Measurements from ENCODE around the gene NSFL1C. TPM values are rescaled to one million over a fixed set of nuclear protein-coding genes. Genes with fewer than 3 reads are reported as not detected.

The NSFL1C gene
- total and polyA plus RNA-seq, 2 experiments from 2014 or later = 48.9 to 92.2 TPM

- Mint-ChIP-seq H3K36me3 (ENCODE audit: low read depth) (no peaks in the 10 kb centered on the region), H3K4me1 (no peaks in the 10 kb centered on the region; the same call in 2 of the 3 replicates), H3K27ac (no peak overlapping the region), H3K9me3 (no peaks in the 10 kb centered on the region; the same call in 1 of the 3 replicates), H3K4me3 (no peak overlapping the region), H3K27me3 (ENCODE audit: insufficient read depth, low read depth, poor library complexity) (peaks cover 4% of the 10 kb centered on the region)
- no peaks in the 10 kb centered on the region for H3K27me3 ChIP-seq (ENCODE audit: insufficient read depth)
- no peaks in the 10 kb centered on the region for H3K9me2 ChIP-seq (ENCODE audit: insufficient read depth)
- TF ChIP-seq REST (IDR thresholded peaks at IDR 0.05; ENCODE audit: unreplicated experiment) (no peak), ETS1 (IDR thresholded peaks at IDR 0.05) (no peak), STAT1 (IDR thresholded peaks at IDR 0.05; ENCODE audit: unreplicated experiment) (no peak), CTCF (conservative IDR thresholded peaks at IDR 0.05; ENCODE audit: low read depth in 2 of 2) (no peak), EZH2 (IDR thresholded peaks at IDR 0.05; ENCODE audit: low read depth, unreplicated experiment) (no peak), NANOG (IDR thresholded peaks at IDR 0.05; ENCODE audit: borderline replicate concordance) (no peak), ZNF114 (CRISPR knock-in tag; IDR thresholded peaks at IDR 0.05) (no peak), CREB1 (CRISPR knock-in tag; IDR thresholded peaks at IDR 0.05; ENCODE audit: low read depth) (no peak), POLR2AphosphoS5 (IDR thresholded peaks at IDR 0.05; ENCODE audit: low read depth) (no peak)
- no peak for ATAC-seq
- no peaks in the 10 kb centered on the region for H3K79me2 ChIP-seq (replicated peaks; ENCODE audit: insufficient read depth)
- no peak overlapping the region for H3K4me3 ChIP-seq
- no peak overlapping the region for H2AFZ ChIP-seq
- H3K4me2 ChIP-seq = no peak overlapping the region
- H3K4me1 ChIP-seq (ENCODE audit: insufficient read depth) = no peaks in the 10 kb centered on the region
- H3K27ac ChIP-seq (ENCODE audit: low read depth) = no peak overlapping the region
- H3K36me3 ChIP-seq (ENCODE audit: insufficient read depth) = no peaks in the 10 kb centered on the region
- DNase-seq (ENCODE audit: low spot score) = no peak
- H3F3A ChIP-seq (replicated peaks; ENCODE audit: low read depth) = no peaks in the 10 kb centered on the region
- H4K20me1 ChIP-seq (replicated peaks; ENCODE audit: insufficient read depth) = no peaks in the 10 kb centered on the region; the same call in 1 of the 2 replicates
Measured at GRCh38 chr20:1491860-1492642, 25.4 kb upstream of the NSFL1C start.
